Activated CD8-positive, alpha-beta memory T cell treated with anti-CD3 and anti-CD28 coated beads for 24 hours (primary cell): Measurements from ENCODE around the gene USP27X.

Experiments
- DNase-seq: peaks from one replicate; pipeline ENCODE4 v3.0.0-alpha.2; 2020

The USP27X gene

DNA sequence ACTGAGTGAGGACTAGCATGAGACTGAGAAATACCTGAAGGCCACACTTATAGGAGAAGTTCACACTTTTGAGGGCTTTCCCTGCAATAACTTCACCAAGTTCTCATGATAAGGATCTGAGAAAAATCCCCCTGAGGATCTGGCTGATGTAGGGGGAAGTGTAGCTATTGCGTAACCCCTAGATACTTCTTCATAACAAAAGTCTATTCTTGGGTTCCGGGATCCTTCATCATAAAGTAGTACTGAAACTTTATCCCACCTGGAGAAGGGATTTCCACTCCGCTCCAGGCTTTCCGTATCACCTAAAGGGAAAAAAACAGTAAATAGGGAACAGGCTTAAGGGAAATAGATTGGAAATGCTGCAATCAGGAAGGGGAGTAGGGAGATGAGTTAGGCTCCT lies 13.3 kb downstream of the USP27X start:
- DNase-seq, result no peak

DNA sequence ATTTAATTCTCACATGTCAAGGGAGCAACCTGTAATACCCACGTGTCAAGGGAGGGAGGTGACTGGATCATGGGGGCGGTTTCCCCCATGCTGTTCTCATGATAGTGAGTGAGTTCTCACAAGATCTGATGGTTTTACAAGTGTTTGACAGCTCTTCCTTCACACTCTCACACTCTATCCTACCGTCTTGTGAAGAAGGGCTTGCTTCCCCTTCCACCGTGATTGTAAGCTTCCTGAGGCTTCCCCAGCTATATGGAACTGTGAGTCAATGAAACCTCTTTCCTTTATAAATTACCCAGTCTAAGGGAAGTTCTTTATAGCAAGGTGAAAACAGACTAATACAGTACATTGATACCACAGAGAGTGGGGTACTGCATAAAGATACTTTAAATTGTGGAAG lies 17.7 kb downstream of the USP27X start:
- DNase-seq, result no peak

DNA sequence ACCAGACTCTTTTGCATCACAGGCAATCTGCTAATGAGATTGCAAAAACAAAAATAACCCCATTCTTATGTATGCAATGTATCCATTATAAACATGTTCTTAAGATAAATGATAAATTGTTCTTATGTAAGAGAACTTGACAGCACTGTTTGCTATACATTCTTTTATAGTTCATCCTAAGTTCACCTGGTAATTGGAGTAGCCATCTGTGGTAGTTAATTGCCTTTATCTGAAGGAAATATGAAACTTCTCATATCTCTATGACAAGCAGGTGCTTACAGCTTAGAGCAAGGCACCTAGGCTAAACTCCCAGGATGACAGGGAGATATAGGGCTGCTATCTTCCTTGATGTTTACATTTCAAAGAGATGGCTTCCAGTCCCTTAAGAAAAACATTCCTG lies 21.8 kb downstream of the USP27X start:
- DNase-seq, result no peak

DNA sequence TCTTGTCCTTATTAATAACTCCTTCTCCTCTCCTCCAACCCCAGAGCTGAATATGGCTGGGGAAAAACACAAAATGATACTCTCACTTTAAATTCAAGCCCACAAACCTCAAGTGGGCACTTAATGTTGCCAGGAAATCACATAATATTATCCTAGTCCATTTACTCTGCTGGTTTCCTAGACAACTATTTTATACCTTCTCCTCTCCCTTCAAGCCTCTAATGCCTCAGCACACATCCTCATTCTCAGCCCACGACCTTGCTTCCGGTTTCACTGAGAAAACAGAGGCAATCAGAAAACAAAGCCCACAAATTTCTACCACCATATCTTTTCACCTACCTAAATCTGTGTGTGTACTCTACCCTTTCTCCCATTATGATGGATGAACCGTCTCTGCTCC lies 31.1 kb downstream of the USP27X start:
- no peak for DNase-seq

DNA sequence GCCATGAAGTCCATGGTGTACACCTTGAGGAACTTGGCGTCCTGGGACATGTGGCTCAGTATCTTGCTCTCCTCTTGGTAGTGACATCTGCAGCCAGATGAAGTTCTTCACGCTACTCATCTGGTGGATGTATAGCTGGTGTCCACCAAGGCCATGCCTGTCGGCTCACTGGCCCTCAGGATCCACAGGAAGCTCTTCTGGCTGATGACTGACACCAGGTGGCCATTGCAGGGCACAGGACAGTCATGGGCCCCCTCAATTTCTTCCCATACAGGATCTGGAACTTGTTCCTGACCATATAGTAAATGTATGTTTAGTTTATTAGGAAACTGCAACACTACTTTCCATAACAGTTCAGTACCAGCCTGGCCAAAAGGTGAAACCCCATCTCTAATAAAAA lies 32.8 kb downstream of the USP27X start:
- no peak for DNase-seq

DNA sequence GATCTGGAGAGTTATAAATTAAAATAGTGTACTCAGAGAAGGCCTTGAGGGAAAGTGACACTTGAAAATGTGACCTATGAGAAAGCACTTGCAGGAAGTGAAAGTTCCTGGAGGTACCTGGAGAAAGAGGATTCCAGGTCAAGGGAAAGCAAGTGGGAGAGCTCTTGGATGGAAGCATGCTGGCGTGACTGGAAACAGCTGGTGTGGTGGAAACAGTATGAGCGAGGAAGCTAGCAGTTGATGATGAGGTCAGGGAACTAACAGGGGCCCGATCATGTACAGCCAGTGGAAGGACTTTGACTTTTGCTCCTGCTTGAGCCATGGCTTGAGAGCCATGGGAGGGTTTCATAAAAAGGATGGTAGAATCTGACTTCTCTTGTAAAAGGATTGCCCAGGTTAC lies 33.6 kb downstream of the USP27X start:
- DNase-seq, result no peak

DNA sequence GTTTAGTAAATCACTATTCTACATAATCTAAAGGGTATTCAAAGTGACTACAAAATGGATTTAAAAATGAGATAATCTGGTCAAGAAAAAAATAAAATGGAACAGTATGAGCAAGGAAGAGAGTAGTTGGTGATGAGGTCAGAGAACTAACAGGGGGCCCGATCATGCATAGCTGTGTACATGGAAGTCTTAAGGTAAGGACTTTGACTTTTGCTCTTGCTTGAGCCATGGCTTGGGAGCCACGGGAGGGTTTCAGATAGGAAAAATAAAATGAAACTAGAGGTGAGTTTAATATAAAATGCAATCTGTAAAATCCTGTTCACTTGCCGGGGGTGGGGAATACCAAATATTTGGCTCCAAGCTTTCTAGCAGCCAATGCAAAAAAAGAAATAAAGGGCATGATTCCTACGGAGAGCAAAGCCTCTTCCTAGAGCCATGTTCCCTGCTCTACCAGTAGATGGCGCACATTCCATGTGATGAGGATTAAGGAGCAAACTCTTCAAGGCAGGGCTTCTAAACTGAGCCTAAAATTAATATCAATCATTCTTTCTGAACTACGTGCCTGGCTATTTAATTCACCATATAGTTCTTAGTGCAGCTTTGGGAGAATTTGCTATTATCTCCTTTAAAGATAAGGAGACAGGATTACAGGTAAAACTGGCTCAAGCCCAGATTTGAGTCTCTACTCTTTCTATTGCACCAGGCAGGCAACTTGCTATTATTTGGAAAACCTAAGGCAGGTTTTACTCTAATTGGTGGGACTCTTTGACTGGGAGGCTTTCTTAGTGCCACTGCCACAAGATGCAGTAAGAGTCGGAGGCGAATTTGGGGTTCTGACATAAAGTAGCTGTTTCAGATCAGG lies 36.3 kb downstream of the USP27X start:
- DNase-seq, result no peak

DNA sequence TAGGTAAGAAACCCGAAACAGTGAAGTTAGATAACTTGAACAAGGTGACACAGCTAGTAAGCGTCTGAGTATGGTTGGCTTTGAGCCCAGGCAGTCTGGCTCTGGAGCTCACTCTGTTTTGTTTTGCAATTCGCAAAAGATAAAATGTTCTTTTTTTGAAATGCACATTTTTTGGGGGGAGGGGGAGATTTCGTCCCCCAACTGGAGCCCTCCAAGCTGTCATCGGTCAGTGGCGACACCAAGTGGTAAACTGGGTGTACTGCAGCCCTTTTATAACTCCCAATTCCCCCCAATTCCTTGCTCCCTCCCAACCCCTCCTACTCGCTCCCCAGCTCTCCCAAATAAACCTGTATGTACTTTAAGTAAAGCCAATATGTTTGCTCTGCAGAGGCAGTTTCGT lies 40.3 kb downstream of the USP27X start:
- DNase-seq, result peak; percentile 68

DNA sequence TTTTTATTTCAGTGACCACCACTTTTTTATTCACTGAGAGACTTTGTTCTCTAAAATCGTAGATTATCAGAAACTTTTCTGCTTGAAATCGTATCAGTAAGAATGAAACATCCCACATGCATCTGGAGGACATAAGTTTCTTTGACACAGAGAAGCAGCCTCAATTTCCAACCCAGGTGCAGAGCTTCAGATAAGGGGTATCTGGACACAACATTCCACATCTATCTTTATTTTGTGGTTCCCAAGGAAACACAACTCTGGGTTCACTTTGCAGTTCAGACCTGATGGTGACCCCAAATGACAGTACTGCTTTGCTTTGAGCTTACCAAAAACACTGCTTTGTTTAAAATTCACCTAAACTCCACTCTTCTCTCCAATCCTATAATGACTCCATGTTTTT lies 41.8 kb downstream of the USP27X start:
- no peak for DNase-seq

DNA sequence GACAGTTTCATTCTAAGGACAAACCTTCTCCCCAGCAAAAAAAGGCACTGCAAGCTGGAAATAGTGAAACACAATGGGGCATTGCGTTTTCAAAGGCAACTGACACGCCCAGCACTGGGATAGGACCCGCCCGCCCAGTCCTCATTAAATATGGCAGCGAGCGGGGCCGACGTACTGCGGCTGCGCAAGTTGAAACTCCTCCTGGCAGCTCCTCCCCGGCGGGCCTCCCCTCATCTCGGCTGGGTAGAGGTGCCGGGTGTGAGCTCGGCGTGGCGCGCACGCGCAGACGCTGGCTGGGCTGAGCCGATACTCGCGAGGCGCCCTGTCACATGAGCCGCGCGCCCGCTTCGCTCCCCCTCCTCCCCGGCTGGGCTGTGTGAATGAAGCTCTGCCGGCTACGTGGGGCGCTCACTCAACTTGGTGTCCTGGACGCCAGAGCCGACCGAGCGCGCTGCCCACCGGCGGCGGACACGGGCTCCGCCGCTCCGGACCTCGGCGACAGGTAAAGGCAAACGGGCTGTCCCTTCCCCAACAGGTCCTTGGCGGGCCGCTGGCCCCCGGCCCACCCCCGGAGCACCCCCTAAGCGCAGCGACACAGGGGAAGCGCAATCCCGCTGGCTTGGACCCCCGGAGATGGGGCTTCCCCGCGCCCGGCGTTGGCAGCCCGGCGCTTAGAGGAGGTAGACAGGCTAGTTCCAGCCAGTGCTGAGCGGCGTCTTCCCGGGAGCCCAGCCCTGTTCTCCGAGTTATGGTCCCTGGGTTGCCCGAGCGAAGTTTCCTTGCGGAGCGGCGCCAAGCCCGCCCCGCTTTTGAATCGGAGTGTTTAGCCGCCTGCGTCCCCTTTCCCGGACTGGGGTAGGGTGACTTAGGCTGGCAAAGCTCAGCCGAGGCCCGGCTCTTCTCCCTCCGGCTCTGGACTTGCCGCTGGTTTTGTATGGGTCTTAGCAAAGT lies 43.3 kb downstream of the USP27X start, which contains the start of gene CLCN5:
Gene CLCN5, plus strand, starts transcription at position 306 of the 951 bp plus-strand sequence. CDS start 2,703 bp downstream, outside the sequence.
- DNase-seq, result peak; percentile 94

DNA sequence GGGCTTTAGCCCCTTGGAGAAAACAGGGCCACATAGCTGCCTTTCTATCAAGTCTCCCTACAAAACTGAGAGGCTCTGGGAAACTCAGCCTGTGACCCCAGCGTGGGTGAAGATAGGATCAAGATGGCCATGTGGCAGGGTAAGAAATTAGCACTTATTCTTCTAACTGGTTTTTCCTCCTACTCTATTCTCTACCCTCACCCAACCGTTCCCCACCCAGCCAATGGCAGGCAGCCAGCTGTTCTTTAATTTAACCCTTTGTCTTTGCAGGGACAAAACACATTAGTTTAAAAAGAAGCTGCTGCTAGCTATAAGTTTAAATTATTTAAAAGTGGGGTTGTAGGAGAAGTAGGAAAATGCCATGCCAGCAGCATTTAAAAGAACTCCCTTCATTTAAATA lies 45.9 kb downstream of the USP27X start:
- no peak for DNase-seq

DNA sequence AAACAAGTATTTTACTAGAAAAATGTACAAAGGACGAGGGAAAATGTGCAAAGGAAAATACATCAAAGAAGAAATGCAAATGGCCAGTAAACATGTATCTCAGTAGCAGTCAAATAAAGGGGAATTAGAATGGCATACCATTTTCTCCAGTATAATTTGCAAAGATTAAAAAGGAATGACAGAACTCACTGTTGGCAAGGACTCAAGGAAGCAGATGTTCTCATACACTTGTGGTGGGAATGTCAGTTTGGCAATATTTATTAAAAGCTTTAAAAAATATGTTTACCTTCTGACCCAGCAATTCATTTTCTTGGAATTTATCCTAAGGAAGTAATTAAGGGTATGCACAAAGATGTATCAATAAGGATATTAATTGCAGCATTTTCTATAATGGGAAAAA lies 50.8 kb downstream of the USP27X start:
- DNase-seq, result no peak
